T-helper 2 cell (primary cell): Measurements from ENCODE around the gene MAX.
"Not testable (repeated sequence)": the region's sequence is repeated elsewhere in the genome, so short reads cannot be mapped to it uniquely, and the experiment has no call there.

ENCODE experiments used
- DNase-seq, 5 experiments: peaks; one replicate each; pipeline versions ENCODE4 v3.0.0 to v3.0.0-alpha.2; 2012 to 2022

Gene MAX

GRCh38 chr14:65032319-65032718 is 70.0 kb downstream of the MAX start:
- DNase-seq: no peak

- not testable (repeated sequence) for DNase-seq
These were observed 71.0 kb downstream of the MAX start for GRCh38 chr14:65031321-65031720.

- no peak for DNase-seq
These were observed 73.4 kb downstream of the MAX start for GRCh38 chr14:65028937-65029336.

- DNase-seq: no peak
These were observed 75.1 kb downstream of the MAX start for GRCh38 chr14:65027127-65027799.

- DNase-seq: no peak
These were observed 75.8 kb downstream of the MAX start for GRCh38 chr14:65026526-65026925.

- DNase-seq: no peak
These were observed 76.5 kb downstream of the MAX start for GRCh38 chr14:65025818-65026217.
